Frontal cortex (tissue), 4 donors: ENCODE results near the gene INAVA. TPM values are rescaled to one million over a fixed set of nuclear protein-coding genes. Genes with fewer than 3 reads are reported as not detected.

Experiments
- DNase-seq, 2 donors: peaks; one replicate each; pipeline ENCODE4 v3.0.0; 2012; ENCODE audit warnings: low spot score in 2 of 2
- FAIRE-seq: peaks from 2 replicates; lab custom pipeline; 2012; peaks lifted over from hg19 to GRCh38; lab: Jason Lieb, UNC
- total RNA-seq: library from RNA; depleted of rRNA; stranded (reverse); fragments of >200 nt; gene quantifications from one replicate; pipeline ENCODE4 v1.2.3, GENCODE V29; 2014
- donor health status: control.
- donor health status: control.
- donor health status: control.

The INAVA gene
- 0.82 TPM for total RNA-seq

- FAIRE-seq (no peak), DNase-seq (no peak)
These were observed at the start of gene INAVA for GRCh38 chr1:200894712-200895442. INAVA (plus strand) TSS chr1:200894900; CDS start chr1:200898401, 3,501 bp downstream.

- no peak for FAIRE-seq
- no peak for DNase-seq
These were observed 49.3 kb upstream of the INAVA start for GRCh38 chr1:200845360-200845759.

DNA sequence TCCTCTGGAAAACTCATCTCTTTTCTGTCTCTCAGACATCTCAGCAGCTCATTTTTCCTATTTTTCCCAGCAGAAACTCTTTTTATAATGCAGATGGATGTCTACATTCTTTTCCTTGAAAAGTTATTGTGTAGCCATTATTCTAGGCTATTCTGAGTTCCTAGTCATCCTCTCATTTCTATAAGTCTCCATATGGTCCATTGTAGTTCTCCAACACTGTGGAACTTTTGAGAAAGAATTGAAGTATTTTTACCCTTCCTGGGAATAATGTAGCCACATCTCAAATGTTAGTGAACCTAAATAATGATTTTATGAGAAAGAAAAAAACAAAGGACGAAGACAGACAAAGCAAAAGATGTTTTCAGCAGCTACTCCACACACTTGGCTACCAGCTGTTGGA, 48.3 kb upstream of the INAVA start:
- FAIRE-seq (no peak), DNase-seq (no peak)

DNA sequence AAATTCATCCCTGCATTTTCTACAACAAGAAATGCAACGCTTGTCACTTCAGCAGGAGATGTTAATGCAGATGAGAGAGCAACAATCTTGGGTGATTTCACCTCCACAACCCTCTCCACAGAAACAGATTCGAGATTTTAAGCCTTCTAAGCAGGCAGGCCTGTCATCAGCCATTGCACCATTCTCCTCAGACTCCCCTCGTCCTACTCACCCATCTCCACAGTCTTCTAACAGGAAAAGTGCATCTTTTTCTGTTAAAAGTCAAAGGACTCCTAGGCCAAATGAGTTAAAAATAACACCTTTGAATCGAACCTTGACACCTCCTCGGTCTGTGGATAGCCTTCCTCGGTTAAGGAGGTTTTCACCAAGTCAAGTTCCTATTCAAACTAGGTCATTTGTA, 45.3 kb upstream of the INAVA start:
- DNase-seq (no peak), FAIRE-seq (no peak)

- FAIRE-seq (no peak), DNase-seq (no peak)
These were observed 44.1 kb upstream of the INAVA start for GRCh38 chr1:200850554-200850953.

- DNase-seq = no peak
- FAIRE-seq = no peak
These were observed 37.9 kb upstream of the INAVA start for GRCh38 chr1:200856716-200857357.

GRCh38 chr1:200857804-200858203, 36.9 kb upstream of the INAVA start:
- no peak for FAIRE-seq
- no peak for DNase-seq

GRCh38 chr1:200861937-200862647, 32.6 kb upstream of the INAVA start:
- no peak for FAIRE-seq

GRCh38 chr1:200862713-200863415, 31.8 kb upstream of the INAVA start:
- DNase-seq = no peak

More at GRCh38 chr1:200861937-200862647, 32.6 kb upstream of the INAVA start:
- DNase-seq = no peak

GRCh38 chr1:200866116-200866515, 28.6 kb upstream of the INAVA start:
- no peak for FAIRE-seq
- DNase-seq = no peak

More at GRCh38 chr1:200862713-200863415, 31.8 kb upstream of the INAVA start:
- no peak for FAIRE-seq

DNA sequence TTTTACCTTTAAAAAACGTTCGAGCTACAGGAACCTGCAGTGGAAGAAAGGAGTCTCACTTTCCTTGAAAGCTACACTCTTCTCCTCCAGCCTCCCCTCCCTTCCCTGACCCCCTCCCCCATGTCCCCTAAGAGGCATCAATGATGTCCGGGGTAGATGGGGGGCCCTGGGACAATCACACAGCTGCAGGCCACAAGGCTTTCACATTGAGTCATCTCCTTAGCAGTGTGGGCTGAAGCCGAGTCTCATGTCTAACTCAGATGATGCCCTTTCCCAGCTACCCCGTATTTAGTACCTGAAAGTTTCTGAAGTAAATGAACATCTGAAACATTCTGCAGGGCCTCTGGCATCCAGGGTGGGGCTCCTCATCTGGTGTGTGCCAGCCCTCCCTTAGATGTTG, 28.2 kb upstream of the INAVA start:
- FAIRE-seq = no peak
- DNase-seq = no peak

- FAIRE-seq (no peak), DNase-seq (no peak)
These were observed 27.5 kb upstream of the INAVA start for GRCh38 chr1:200867018-200867811.

- FAIRE-seq = no peak
These were observed 25.3 kb upstream of the INAVA start for GRCh38 chr1:200869376-200869752.

GRCh38 chr1:200869753-200870391, 24.8 kb upstream of the INAVA start:
- no peak for FAIRE-seq
- DNase-seq = no peak

More at GRCh38 chr1:200869376-200869752, 25.3 kb upstream of the INAVA start:
- no peak for DNase-seq

- no peak for FAIRE-seq
These were observed 22.1 kb upstream of the INAVA start, which contains the start of gene GPR25 for GRCh38 chr1:200872446-200873115. GPR25 (plus strand) TSS chr1:200872981; CDS start chr1:200873038, 57 bp downstream.

DNA sequence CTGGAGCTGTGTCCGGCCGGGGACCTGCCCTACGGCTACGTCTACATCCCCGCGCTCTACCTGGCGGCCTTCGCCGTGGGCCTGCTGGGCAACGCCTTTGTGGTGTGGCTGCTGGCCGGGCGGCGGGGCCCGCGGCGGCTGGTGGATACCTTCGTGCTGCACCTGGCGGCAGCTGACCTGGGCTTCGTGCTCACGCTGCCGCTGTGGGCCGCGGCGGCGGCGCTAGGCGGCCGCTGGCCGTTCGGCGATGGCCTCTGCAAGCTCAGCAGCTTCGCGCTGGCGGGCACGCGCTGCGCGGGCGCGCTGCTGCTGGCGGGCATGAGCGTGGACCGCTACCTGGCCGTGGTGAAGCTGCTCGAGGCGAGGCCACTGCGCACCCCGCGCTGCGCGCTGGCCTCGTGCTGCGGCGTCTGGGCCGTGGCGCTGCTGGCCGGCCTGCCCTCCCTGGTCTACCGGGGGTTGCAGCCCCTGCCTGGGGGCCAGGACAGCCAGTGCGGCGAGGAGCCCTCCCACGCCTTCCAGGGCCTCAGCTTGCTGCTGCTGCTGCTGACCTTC, 21.5 kb upstream of the INAVA start:
- no peak for FAIRE-seq
- DNase-seq = peak in 1 of 2 donors; percentile 55

More at GRCh38 chr1:200872446-200873115, 22.1 kb upstream of the INAVA start, which contains the start of gene GPR25:
- DNase-seq = no peak

DNA sequence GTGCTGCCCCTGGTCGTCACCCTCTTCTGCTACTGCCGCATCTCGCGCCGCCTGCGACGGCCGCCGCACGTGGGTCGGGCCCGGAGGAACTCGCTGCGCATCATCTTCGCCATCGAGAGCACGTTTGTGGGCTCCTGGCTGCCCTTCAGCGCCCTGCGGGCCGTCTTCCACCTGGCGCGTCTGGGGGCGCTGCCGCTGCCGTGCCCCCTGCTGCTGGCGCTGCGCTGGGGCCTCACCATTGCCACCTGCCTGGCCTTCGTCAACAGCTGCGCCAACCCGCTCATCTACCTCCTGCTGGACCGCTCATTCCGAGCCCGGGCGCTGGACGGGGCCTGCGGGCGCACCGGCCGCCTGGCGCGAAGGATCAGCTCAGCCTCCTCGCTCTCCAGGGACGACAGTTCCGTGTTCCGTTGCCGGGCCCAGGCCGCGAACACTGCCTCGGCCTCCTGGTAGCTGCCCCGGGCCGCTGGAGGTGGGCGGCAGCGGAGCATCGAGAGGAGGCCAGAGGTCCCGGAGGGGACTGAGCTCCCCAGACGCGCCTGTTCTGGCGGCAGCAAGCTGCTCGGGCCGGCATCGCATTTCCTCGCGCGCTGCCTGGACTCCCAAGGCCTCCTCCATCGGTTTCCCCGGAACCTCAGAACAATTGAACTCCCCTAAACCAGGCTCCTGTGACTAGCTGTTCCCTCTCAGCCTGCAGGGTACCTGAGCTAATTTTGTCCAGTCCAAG, 20.9 kb upstream of the INAVA start:
- DNase-seq (no peak), FAIRE-seq (no peak)
